ENCODE results near the gene ATXN7L1.
"Not testable (repeated sequence)": the region's sequence is repeated elsewhere in the genome, so short reads cannot be mapped to it uniquely, and the experiment has no call there.

ATXN7L1 gene

DNA sequence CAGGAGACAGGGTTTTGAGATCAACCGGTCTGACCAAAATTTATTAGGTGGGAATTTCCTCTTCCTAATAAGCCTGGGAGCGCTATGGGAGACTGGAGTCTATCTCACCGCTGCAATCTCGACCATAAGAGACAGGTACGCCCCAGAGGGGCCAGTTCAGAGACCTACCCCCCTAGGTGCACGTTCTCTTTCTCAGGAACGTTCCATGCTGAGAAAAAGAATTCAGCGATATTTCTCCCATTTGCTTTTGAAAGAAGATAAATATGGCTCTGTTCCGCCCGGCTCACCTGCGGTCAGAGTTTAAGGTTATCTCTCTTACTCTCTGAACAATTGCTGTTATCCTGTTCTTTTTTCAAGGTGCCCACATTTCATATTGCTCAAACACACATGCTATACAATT is 179.2 kb downstream of the ATXN7L1 start:
- not testable (repeated sequence) for DNase-seq

DNA sequence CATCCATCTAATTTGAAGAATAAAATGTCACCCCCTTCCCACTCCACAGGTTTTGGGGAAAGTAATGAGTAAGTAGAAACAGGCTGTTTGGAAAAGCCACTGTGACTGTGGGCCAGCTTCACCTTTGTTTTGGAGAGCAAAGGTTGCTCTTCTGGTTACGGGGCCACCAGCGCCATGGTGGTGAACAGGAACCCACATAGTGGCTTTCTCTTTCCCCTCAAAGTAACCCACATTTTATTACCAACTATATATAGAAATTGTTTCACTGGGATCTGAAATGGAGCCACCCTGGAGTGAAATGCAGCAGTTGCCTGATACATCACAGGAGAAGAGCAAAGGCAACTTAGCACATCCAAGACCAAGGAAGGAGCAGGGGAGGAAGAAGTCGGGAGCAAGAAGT is 182.8 kb downstream of the ATXN7L1 start:
- no peak for DNase-seq

DNA sequence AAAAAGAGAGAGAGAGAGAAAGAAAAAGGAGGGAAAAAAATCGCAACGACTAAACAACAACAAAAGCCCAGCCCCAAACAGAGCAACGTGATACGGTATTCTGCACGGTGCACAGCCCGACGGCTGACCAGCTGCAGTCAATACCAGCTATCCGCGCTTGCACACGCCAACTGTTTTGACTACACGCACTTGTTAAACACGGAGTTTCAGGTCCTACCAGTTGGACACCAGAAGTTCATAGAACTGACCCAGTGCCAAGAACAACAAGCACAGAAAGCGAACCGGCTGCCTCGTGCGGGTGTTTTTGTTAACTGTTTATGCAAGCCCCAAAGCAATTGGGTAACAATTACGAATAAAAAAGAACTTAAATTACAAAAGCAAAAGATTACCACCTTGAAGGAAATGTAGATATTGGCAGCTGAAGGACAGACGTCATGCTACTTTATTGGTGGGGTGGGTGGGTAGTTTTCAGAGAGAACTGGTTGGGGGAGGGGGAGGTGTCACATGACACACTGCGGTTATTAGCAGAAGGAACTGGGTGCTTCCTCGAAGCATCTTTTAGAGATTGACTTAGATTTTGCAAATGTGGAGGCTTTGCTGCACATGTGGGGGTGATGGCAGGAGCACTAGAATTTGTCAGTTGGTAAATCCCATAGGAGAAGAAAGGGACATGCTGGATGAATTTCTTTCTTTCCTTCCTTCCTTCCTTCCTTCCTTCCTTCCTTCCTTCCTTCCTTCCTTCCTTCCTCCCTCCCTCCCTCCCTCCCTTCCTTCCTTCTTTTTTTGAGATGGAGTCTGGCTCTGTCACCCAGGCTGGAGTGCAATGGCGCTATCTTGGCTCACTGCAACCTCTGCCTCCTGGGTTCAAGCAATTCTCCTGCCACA is 184.5 kb downstream of the ATXN7L1 start:
- peak; percentile 86 for DNase-seq

DNA sequence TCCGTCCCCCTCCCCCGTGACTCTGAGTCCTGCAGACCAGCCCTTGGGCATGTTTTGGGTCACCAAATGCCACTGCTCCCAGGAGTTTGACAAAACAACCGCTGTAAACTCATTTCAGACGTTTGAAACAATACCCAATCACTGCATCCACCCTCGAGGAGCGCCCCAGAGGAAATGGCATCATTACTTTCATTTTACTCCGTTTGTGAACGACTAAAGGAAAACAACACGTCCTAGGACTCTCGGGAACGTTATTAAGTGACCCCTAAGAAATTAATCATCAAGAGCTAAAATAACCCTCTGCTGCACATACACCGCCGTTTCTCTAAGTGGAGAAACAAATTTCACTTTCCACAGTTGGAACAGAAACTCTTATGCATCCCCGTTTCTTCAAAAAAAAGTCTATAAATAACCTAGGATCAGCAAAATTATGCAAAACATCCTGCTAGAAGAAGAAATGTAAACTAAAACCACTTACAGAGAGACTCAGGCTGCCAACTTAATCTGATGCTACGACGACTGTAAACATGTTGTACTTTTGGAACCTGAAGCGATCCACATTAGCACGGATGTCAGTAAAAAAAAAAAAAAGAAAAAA is 185.2 kb downstream of the ATXN7L1 start:
- DNase-seq: peak; percentile 86

DNA sequence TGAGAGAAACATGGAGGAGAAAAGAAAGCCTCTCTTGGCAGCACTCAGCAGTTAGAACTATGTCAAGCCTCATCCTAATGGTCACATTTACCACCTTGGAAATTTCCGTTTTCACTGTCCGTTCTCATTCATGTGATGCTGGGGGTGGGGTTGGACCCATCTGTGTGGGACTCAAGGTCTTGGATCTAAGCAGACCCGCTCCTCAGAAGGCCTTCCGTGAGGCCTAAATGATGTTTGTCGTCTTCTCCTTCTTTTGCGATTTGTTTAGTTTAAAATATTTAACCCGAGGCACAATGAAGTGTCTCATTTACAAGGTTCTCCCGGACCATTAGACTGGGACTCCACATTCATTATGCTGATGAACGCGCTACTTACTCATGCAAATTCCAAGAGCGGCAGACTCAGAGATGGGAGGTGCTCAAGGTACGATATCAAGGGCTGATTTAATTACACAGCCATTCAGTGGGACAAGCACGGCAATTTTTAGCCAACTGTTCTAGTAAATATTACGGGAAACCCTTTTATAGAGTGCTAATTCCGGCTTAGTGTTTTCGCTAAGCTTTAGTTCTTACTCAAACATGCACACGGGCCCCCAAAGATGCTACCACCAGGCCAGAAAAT is 186.0 kb downstream of the ATXN7L1 start:
- DNase-seq: peak; percentile 98

DNA sequence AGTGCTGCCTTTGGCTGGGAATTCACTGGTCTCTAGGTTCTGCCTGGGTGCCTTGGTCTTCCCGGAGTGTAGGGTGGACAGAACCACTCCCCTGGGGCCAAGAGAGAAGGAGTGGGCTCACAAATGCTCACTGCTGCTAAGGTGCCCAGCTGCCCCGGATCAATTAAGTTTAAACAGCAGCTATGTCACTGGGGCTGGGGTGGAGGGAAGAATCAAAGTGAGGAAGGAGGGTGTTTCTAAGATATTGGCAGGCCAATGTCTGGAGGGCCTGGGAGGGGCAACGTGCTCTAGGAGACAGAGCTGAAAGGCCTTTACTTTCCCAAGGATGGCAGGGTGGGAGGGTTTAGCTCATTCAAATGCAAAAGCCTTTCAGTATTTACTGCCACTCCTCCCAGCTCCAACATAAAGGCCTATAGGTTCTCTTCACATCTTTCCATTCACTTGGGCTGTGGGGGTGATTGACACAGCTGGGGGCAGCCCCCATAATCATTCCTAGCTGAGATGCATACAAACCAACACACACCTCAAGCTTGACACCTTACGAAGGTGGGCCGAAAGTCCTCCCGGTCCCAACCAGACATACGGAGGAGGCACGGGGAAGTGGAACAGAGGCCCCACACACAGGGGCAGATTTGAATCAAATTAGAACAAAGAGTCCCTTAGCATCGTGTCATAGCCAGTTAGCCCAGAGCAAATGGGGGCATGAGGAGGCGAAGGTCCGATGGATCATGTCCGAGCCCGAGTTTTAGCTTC is 187.2 kb downstream of the ATXN7L1 start:
- no peak for DNase-seq

DNA sequence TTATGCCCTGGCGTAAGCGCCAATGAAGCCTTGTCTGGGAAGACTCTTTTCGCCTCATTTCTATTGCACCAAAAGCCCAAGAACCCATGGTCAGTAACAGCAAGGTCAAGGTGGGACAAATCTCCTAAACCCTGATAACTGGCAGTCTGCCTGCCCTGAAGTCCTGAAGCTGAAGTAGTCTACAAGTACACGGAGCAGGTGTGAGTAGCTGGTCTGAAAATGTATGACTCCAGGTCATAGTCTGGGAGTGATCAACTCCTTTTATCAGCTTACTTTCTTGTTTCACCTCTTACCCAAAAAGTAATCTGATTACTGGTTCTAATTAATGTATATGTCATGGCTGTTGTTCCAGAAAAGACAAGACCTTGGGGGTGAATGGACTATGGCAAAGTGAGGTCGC is 187.8 kb downstream of the ATXN7L1 start:
- DNase-seq: no peak

DNA sequence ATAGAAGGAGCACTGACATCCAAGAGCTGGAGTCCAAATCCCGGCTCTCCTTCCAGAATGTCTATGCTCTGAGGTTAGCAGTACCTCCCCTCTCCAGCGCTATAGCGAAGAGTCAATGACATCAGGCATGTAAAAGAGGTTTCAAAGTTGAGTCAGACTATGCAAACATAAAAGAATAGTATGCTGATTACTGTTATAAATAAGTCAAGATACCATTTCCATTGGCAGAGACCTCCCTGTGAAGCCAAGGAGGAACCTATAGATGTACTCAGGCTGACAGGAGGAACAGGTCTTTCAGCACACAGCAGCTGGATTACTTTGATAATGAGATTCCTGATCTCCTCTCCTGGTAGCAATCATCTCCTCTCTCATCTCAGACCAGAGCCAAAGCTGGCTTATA is 191.2 kb downstream of the ATXN7L1 start:
- no peak for DNase-seq

DNA sequence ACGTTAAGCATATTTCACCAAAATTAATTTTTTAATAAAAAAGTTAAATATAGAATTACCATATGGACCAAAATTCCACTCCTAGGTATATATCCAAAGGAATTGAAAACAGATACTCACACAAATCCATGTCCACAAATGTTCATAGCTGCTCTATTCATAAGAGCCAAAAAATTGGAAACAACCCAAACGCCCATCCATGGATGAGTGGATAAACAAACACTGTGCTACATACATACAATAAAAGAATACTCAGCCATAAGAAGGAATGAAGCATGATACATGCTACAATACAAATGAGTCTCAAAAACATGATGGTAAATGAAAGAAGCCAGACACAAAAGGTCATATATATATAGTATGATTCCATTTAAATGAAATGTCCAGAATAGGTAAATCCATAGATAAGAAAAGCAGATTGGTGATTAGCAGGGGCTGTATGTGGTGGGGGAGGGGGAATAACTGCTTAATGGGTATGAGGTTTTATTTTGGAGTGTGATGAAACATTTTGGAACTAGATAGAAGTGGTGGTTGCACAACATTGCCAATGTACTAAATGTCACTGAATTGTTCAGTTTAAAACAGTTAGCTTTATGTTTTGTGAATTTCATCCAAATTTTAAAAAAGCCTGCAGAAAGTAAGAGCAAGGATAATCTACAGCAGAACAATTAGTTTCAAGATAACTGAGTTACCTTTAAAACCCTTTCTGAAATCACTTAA is 193.9 kb downstream of the ATXN7L1 start:
- no peak for DNase-seq

DNA sequence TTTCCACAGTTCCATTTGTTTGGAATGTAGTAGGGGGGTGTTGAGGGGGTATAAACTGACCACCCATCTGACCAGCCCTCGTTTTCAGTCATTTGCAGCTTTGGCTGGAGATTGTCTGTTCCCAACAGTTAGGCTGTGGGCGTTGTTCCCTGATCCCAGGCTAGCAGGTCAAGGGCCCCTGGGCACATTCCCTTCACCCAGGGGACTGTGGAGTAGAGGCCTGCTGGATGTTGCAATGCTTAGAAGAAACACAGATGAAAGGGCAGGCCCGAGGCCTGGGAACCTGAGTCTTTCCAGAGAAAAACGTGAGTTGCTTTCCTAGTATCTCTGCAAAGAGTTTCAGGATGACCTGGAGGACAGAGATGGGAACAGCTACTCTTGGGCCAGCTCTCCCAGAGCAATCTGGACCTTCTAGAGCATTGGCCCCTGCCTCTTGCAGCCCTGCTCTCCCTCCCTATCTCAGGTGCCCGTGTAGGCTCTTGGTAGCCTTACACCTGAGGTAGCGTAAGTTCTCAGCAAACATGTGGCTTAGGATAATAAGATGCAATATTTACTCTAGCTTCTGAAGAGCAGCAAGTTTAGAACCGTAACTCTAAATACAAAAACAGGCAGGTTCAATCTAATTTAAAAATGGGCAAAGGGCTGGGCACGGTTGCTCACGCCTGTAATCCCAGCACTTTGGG is 195.8 kb downstream of the ATXN7L1 start:
- no peak for DNase-seq

DNA sequence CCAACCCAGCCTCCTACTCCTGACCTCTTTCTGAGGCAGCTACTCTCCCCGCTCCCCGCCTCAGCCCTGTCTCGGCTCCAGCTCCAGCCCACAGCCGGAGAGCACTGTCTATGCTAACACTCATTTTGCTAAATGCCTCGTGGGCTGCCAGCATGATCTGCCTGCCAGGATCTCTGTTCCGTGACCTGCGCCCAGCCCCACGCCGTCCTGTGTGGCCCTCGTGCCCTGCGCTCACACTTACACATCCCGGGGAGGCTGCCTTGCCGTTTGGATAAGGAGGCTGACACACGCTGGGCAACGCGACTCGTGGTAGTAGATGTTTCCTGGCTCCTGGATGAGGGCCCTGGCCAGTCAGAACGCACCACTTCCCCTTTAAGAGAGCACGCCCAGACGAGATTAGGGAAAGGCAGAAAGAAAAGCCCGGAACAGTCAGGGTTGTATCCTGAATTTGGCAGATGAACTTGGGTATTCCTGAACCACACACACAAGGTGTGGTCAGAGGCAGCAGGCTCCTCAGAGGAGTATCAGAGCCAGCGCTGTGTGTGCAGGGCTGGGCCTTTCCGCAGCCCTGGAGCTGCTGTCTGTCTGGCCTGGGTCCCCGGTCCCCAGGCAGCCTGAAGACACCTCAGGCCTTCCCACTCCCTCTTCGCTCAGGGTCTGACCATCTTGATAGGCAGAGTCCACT is 197.4 kb downstream of the ATXN7L1 start:
- peak; percentile 60 for DNase-seq

DNA sequence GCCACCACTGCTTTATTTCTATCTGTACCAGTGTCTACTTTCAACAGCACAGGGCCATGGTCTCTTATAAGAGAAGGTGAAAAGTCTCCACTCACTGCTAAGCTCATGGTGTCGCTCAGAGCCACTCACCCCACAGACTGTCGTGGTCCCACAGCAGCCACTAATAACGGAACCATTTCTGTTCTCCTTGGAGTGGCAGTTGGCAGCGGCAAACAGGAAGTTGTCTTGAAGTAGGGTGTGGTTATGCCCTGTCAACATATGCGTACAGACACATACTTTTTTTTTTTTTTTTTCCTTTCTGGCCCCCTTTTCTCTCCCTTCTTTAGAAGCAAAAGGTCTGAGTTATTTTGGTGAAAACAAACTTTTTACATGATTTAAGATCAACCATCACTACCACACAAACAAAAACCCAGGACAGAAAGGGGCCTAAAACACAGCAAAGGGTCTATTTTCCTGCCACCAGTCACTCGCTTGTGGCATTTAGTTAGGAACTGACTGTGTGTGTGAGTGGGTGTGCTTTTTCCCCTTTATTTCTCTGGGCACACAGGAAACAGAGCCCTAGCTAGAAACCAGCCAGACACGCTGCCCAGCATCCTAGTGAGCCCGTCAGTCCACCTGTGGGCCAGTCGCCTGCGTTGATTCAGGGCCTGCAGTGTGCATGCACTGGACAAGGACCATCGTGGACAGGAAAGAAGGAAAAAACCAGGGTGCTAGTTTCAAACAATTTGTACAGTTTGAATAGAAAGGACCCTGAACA is 198.4 kb downstream of the ATXN7L1 start:
- no peak for DNase-seq

DNA sequence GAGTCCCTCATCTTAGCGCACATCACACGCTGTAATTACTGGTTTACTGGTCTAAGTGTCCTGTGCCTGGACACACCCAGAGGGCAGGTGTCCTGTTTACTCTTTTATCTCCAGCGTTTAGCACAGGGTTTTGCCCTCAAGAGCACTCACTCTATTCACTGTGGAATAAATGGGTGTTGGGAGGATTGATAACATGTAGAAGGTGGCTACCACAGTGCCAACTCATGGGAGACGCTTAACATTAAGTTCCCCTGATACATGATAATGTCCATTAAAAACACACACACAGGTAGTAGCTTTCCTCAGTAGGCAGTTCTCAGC is 199.0 kb downstream of the ATXN7L1 start:
- DNase-seq: no peak

DNA sequence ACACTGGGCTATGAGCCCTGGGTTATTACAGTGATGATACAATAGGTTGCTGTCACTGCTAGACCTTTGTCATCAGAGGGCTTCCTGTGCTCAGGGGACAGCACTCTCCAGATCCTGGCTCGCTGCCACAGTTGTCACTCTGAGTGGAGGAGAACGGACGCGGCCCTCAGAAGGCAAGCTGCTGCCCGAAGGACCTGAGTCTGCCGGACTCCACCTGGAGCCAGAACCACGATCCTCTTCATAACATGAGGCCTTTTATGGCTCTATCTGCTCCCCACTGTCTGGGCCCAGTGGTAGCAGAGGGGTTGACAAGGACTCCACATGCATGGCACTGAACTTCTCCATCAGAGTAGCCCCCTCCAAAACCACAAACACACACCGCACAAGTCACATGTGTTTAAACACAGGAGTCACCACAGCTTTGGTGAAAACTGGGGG is 200.4 kb downstream of the ATXN7L1 start:
- no peak for DNase-seq

DNA sequence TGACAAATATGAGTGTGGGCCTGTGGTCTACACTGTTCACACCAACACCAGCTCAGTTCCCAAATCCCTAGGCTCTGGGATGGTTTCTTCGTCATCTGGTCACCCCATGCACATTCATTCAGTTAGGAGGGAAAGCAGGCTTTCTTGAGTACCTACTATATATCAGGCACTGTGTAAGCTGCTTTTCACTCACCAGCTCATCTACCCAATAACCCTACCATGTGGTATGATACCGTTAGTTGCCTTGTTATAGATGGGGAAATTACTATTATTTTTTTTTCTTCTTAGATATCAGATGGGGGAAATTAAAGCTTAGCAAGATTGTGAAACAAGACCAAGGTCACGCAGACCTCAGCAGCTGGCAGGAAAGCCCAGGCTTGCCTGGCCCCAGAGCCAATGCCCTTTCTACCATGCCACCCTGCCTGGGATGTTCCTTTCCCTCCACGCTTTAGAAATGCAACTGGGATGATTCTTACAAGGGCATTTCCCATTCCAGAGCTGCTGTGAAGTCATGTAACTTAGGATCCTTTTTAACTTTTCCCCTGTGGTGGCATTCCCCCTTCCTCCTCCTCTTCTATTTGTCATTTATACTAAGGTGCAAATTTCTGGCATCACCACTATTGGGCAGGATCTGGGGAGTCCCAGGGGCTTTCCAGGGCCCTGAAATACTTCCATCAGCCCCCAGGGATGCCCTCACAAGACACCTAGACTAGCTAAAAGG is 202.0 kb downstream of the ATXN7L1 start:
- no peak for DNase-seq

DNA sequence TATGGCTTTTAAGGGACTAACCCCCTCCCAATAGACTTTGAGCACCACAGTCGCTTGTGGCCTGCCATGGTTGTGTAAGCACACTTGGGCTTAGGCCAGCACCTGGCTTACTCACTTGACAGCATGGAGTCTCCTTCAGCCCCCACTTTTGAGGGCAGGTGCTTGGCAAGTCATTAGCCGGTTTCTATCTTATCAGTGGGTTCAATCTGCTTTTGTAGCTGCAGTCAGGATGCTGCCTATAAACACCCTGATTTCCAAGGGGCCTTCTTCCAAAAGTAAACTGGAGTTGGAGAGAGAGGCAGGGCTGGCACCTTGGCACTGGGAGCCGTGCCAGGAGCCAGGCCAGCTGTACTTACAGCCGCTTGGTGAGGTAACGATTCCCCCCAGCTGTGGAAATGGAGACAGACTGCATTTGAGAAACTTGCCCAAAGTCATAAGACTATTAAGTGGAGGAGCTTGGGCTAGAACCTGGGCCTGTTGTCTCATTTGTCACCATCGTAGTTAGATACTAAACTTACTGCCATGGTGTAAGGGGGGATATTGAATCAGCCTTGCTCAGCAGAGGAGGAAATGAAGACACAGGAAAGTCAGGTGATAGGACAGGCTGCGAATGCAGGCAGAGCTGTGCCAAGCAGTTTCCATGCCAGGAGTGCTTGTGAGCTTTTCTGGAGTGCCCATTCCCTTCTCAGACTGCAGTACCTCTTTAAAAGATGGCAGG is 202.9 kb downstream of the ATXN7L1 start:
- no peak for DNase-seq

DNA sequence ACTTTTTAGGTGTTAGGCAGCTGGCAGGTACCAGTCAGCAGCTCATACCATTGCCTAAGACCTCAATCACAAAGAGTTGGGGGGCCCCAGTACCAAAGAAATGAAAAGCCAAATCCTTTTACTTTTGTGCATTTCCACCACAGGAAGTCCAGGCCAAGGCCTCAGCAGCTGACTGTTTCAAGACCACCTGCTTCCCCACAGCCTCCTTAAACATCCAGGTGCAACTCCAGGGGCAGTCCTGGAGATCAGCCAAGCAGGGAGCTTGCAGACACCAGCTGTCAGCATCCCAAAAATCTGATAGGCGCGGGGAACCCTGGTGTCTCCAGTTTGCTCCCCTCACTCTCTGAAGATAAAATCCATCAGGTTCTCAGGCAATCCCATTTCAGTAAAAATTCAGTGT is 203.6 kb downstream of the ATXN7L1 start:
- no peak for DNase-seq

DNA sequence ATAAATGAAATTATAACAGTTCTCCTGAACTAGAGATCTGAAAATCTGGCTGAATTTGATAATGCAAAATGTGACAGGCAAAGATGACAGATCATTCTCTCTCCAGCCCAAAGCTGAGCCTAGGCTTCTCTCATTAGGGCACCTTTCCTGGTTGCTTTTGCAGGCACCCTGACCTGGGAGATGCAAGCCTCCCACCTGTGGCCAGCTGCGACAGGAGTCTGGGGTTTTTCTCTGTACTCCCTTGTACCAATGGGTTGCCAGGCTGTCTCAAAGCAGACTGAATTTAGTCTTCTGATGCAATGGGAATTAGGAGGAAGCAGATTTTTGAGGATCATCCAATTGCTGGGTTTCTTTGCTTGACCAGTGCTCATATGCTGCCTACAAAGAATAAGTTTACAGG is 210.1 kb downstream of the ATXN7L1 start:
- DNase-seq: no peak

DNA sequence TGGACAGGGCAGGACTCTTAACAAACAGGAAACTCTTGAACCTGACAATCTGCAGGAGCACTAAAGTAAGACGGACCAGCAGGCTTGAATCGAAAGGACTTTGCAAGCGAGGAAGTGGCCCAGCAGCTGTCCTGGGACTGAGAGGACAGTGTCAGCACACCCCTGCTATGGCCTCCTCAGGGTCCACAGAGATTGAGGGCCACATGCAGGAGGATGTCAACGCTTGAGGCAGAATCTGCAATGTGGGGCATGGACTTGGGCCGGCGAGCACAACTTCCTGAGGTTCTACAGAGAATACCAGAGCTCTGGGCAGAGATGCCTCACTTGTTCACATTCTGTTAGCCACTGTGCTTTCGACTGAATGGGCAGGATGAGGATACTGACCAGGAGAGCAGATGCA is 210.7 kb downstream of the ATXN7L1 start:
- DNase-seq: no peak

Data from NCI-H526 treated with DMSO at 0.1 percent for 48 hours (cell line).